ENCODE results near the gene PCBP3.

PCBP3 gene

DNA sequence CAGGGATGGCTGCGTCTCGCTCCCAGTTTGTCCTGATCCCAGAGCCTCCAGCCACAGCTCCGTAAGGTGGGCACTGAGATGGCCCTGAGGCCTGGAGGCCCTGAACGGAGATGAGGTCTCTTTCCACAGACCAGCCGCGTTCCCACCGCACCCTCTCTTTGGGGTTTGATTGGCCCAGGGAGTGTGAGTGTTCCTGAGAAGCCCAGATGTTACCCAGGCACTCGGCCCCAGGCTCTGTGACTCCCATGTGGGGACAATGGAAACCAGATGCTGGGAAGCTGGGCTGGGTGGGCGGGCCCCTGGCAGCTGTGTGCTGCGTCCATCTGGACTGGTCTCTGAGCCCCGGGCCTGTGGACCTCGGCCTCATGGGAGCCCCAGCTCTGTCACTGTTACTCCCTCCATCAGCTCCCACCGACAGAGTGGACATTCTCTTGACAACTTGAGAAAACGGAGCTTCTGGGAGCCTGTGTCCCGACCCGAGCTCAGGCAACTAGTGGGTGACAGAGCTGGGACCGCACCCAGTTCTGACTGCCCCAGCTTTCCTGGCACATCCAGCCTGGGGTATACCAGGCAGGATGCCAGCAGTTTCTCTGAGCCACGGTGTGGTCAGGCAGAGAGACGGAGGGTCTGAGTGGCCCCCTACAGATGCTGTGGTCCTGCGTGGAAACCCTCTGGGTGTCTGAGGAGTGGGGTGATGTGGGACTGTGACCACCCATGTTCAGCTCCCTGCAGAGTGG, 328.3 kb downstream of the PCBP3 start:
- no peak overlapping the region for H3K27ac ChIP-seq
- no peaks in the 10 kb centered on the region for H3K36me3 ChIP-seq (ENCODE audit: insufficient read depth)
- no peak overlapping the region for H3K4me3 ChIP-seq (IDR thresholded peaks at IDR 0.05; ENCODE audit: insufficient read depth, low read depth, low read length)
- no peak overlapping the region for H2AFZ ChIP-seq (ENCODE audit: low read depth)
- no peaks in the 10 kb centered on the region for H4K20me1 ChIP-seq (ENCODE audit: insufficient read depth)
- no peak overlapping the region for H3K9ac ChIP-seq
- no peaks in the 10 kb centered on the region for H3K79me2 ChIP-seq (ENCODE audit: insufficient read depth, low read depth)
- H3K4me2 ChIP-seq: no peak overlapping the region
- TF ChIP-seq, protein P1, sequence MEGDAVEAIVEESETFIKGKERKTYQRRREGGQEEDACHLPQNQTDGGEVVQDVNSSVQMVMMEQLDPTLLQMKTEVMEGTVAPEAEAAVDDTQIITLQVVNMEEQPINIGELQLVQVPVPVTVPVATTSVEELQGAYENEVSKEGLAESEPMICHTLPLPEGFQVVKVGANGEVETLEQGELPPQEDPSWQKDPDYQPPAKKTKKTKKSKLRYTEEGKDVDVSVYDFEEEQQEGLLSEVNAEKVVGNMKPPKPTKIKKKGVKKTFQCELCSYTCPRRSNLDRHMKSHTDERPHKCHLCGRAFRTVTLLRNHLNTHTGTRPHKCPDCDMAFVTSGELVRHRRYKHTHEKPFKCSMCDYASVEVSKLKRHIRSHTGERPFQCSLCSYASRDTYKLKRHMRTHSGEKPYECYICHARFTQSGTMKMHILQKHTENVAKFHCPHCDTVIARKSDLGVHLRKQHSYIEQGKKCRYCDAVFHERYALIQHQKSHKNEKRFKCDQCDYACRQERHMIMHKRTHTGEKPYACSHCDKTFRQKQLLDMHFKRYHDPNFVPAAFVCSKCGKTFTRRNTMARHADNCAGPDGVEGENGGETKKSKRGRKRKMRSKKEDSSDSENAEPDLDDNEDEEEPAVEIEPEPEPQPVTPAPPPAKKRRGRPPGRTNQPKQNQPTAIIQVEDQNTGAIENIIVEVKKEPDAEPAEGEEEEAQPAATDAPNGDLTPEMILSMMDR (conservative IDR thresholded peaks at IDR 0.05; ENCODE audit: low read depth, low read length): no peak
- H3K4me1 ChIP-seq (ENCODE audit: low read depth, poor library complexity, severe bottlenecking): no peaks in the 10 kb centered on the region
- H3K27me3 ChIP-seq (ENCODE audit: insufficient read depth, low read depth): peaks cover 66% of the 10 kb centered on the region

DNA sequence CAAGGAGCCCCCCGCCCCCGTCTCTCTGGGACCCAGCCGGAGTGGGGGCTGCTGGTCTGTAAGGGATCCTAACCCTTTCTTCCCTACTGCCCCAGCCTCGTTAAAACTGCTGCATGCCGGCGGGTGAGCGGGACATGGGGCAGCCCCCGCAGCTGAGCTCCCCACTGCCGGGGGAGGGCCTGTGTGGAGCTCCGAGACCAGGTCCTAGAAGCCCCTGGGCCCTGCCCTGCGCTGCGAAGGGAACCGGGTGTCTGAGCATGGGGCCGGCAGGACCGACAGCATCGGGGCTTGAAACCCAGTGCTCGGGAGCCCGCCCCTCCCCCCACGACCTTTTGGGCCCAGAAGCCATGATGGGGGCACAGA, 328.8 kb downstream of the PCBP3 start:
- TF ChIP-seq, protein P1 (conservative IDR thresholded peaks at IDR 0.05; ENCODE audit: low read depth, low read length): no peak
- no peak overlapping the region for H3K27ac ChIP-seq
- no peaks in the 10 kb centered on the region for H4K20me1 ChIP-seq (ENCODE audit: insufficient read depth)
- no peak overlapping the region for H2AFZ ChIP-seq (ENCODE audit: low read depth)
- H3K36me3 ChIP-seq (ENCODE audit: insufficient read depth): no peaks in the 10 kb centered on the region
- H3K27me3 ChIP-seq (ENCODE audit: insufficient read depth, low read depth): peaks cover 60% of the 10 kb centered on the region
- H3K79me2 ChIP-seq (ENCODE audit: insufficient read depth, low read depth): no peaks in the 10 kb centered on the region
- no peak overlapping the region for H3K4me3 ChIP-seq (IDR thresholded peaks at IDR 0.05; ENCODE audit: insufficient read depth, low read depth, low read length)
- no peak overlapping the region for H3K9ac ChIP-seq
- H3K4me2 ChIP-seq: no peak overlapping the region
- no peaks in the 10 kb centered on the region for H3K4me1 ChIP-seq (ENCODE audit: low read depth, poor library complexity, severe bottlenecking)

DNA sequence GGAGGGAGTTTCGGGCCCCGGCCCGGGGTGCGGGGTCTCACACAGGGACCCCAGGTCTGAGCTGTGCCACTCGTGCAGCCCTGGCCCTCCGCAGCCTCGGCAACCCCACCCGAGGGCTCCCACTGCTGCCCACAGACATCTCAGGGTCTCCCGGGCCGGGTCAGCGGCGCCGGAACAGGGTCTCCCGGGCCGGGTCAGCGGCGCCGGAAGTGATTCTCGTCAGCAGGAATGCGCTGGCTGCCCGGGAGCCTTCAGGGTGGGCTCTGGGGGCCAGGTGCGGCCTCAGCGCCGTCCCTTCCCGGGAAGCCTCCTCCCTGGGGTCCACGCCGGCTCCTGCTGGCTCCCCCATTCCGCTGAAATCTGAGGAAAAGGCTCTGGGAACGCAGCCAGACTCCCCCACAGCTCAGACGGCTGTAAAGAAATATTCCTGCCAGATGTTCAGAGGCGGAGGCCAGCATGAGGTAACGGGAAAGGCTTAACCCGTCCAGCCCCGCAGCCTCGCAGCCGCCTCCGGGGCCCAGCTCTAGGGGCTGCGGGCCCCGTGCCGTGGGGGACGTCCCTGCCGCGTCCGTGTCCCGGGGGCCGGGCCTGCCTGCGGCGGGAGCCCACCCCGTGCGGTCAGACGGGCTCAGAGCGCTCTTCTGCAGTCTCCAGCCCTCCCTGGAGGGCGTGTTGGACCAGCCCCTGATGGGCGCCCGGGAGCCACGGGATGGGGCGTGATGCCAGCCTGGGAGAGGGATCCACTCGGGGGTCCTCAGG, 329.4 kb downstream of the PCBP3 start:
- Histone ChIP-seq H3K4me2 (peak overlapping the region; percentile 54; the same call in 1 of the 2 replicates), H3K9ac (no peak overlapping the region), H3K79me2 (ENCODE audit: insufficient read depth, low read depth) (no peaks in the 10 kb centered on the region), H2AFZ (ENCODE audit: low read depth) (0 out of 2 replicates have a peak overlapping the region, but pooled peaks have one; percentile 14), H3K27me3 (ENCODE audit: insufficient read depth, low read depth) (peaks cover 58% of the 10 kb centered on the region), H3K4me1 (ENCODE audit: low read depth, poor library complexity, severe bottlenecking) (no peaks in the 10 kb centered on the region), H4K20me1 (ENCODE audit: insufficient read depth) (no peaks in the 10 kb centered on the region), H3K4me3 (IDR thresholded peaks at IDR 0.05; ENCODE audit: insufficient read depth, low read depth, low read length) (no peak overlapping the region), H3K27ac (no peak overlapping the region), H3K36me3 (ENCODE audit: insufficient read depth) (no peaks in the 10 kb centered on the region)
- TF ChIP-seq, protein P1 (conservative IDR thresholded peaks at IDR 0.05; ENCODE audit: low read depth, low read length): no peak

DNA sequence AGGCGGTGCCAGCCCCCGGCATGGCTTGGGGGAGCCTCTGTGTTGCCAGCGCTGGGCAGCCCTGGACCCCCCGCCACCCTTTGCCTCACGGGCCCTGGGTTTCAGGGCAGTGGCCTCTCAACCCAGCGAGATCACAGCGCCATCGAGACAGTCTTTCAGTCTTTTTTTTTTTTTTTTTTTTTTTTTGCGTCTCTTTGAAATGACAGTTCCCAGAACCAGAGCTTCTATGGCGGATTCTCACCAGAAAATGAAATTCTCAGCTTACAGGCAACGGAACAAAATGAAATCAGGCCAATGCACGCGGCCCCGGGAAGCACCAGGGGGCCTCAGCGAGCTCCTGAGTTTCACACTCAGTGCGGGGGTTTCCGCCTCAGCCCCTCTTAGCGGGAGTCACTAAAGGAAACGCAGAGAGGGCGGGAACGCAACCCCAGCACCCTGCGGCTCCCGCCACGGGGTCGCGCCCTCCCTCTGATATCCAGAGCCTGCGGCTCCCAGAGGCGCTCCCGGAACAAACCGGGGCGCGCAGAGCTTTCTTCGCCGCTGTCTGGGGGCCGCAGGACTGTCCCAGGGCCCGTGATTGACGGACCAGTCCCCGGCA, 330.0 kb downstream of the PCBP3 start:
- Histone ChIP-seq H3K79me2 (ENCODE audit: insufficient read depth, low read depth) (no peaks in the 10 kb centered on the region), H3K27me3 (ENCODE audit: insufficient read depth, low read depth) (peaks cover 58% of the 10 kb centered on the region), H3K4me3 (IDR thresholded peaks at IDR 0.05; ENCODE audit: insufficient read depth, low read depth, low read length) (no peak overlapping the region), H3K4me2 (peak overlapping the region; percentile 54), H2AFZ (ENCODE audit: low read depth) (peak overlapping the region; percentile 67), H3K9ac (no peak overlapping the region), H3K27ac (no peak overlapping the region), H3K4me1 (ENCODE audit: low read depth, poor library complexity, severe bottlenecking) (no peaks in the 10 kb centered on the region), H3K36me3 (ENCODE audit: insufficient read depth) (no peaks in the 10 kb centered on the region), H4K20me1 (ENCODE audit: insufficient read depth) (no peaks in the 10 kb centered on the region)
- TF ChIP-seq, protein P1 (conservative IDR thresholded peaks at IDR 0.05; ENCODE audit: low read depth, low read length): peak; percentile 28; the same call in 1 of the 2 replicates
